ENCODE measurements around the gene MVP. TPM values are rescaled to one million over a fixed set of nuclear protein-coding genes. Genes with fewer than 3 reads are reported as not detected.
A peak's percentile ranks its signal among the peaks of the same experiment; 100 is the strongest.

MVP gene
- total RNA-seq, 4 donors from 2014 or later: 82.2 to 162 (median 129) TPM

DNA sequence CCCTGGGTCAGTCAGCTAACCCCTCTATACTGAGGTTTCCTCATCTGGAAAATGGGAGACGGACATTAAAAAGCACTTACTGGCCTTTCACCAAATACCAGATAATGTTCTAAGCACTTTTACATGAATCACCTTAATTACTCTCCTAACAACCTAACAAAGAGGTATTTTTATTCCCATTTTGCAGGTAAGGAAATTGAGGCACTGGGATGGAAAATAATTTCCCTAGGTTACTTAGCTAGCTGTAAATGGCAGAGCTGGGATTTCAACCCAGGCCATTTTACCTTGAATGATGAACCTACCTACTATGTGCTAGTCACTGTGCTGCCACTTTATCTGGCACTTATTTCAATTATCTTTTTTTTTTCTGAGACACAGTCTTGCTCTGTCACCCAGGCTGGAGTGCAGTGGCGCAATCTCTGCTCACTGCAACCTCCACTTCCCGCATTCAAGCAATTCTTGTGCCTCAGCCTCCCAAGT, 26.0 kb upstream of the MVP start:
- Histone ChIP-seq H3K27ac (no peak overlapping the region), H3K9me3 (no peaks in the 10 kb centered on the region), H3K36me3 (peaks cover 0 to 29% of the 10 kb centered on the region in 2 donors), H3K27me3 (no peaks in the 10 kb centered on the region), H3K4me1 (peaks cover 0 to 27% (median 13%) of the 10 kb centered on the region in 3 donors), H3K4me3 (no peak overlapping the region)
- no peak for ATAC-seq
- 86 to 90% methylated on average over 1 to 3 of the region's 3 CpGs for WGBS, 2 donors (ENCODE audit: low coverage in 1 of 2)
- TF ChIP-seq, protein P1, sequence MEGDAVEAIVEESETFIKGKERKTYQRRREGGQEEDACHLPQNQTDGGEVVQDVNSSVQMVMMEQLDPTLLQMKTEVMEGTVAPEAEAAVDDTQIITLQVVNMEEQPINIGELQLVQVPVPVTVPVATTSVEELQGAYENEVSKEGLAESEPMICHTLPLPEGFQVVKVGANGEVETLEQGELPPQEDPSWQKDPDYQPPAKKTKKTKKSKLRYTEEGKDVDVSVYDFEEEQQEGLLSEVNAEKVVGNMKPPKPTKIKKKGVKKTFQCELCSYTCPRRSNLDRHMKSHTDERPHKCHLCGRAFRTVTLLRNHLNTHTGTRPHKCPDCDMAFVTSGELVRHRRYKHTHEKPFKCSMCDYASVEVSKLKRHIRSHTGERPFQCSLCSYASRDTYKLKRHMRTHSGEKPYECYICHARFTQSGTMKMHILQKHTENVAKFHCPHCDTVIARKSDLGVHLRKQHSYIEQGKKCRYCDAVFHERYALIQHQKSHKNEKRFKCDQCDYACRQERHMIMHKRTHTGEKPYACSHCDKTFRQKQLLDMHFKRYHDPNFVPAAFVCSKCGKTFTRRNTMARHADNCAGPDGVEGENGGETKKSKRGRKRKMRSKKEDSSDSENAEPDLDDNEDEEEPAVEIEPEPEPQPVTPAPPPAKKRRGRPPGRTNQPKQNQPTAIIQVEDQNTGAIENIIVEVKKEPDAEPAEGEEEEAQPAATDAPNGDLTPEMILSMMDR (IDR thresholded peaks at IDR 0.05): no peak
- TF ChIP-seq POLR2A (IDR thresholded peaks at IDR 0.05): no peak
- TF ChIP-seq EP300 (IDR thresholded peaks at IDR 0.05): no peak
- no peak for TF ChIP-seq POLR2AphosphoS5 (IDR thresholded peaks at IDR 0.05)

DNA sequence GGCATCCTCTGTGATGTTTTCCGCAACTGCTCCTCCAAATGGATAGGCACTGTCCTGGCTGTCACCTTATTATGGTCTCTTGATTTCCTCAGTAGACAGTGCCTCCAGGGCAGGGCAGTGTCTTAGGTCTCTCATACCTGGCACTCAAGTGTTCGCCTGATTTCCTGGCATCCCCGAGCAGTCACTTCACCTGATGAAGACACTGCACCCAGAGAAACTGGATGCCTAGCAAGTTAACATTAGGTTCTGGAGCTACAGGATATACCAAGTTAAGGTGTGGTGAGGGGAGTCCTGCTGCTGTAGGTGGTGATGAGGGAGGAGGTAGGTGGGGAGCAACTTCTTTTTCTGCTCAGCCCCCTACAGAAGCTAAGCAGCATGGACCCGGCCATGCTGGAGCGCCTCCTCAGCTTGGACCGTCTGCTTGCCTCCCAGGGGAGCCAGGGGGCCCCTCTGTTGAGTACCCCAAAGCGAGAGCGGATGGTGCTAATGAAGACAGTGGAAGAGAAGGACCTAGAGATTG, 17.8 kb upstream of the MVP start:
- Histone ChIP-seq H3K4me1 (peaks cover 0 to 19% (median 3%) of the 10 kb centered on the region in 3 donors), H3K36me3 (peaks cover 0 to 41% of the 10 kb centered on the region in 2 donors), H3K4me3 (no peak overlapping the region), H3K27me3 (no peaks in the 10 kb centered on the region), H3K27ac (peak overlapping the region in 1 of 4 donors; percentile 98), H3K9me3 (no peaks in the 10 kb centered on the region)
- TF ChIP-seq POLR2AphosphoS5 (IDR thresholded peaks at IDR 0.05): no peak
- no peak for TF ChIP-seq POLR2A (IDR thresholded peaks at IDR 0.05)
- TF ChIP-seq EP300 (IDR thresholded peaks at IDR 0.05): no peak
- TF ChIP-seq, protein P1 (IDR thresholded peaks at IDR 0.05): no peak
- WGBS, 2 donors (ENCODE audit: low coverage in 1 of 2): 89 to 100% methylated on average over 2 to 4 of the region's 8 CpGs
- no peak for ATAC-seq

DNA sequence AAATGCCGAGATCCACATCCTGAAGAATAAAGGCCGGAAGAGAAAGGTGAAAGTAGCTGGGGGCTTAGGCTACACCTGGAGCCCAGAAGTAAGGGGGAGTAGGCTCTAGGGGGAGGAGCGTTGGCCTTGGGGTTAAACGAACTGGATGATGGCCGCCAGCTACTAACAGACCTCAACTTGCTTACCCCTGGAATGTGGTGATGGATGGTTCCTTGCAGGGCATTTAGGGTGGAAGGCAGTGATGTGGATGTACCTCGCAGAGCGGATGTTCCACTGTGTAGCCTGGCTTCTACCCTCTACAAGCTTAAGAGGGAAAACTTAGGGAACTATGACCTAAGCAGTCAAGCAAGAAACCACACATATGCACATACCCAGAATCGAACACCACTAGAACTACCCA, 16.2 kb upstream of the MVP start:
- Histone ChIP-seq H3K27ac (peak overlapping the region; percentile 94 to 100 (median 98)), H3K36me3 (peaks cover 0 to 33% of the 10 kb centered on the region in 2 donors), H3K4me1 (peaks cover 3 to 34% (median 13%) of the 10 kb centered on the region in 3 donors), H3K27me3 (no peaks in the 10 kb centered on the region), H3K9me3 (no peaks in the 10 kb centered on the region), H3K4me3 (peak overlapping the region in 1 of 2 donors; percentile 90)
- 56 to 59% methylated on average over 6 to 8 of the region's 8 CpGs for whole genome bisulfite sequencing, 2 donors (ENCODE audit: low coverage in 1 of 2)
- no peak for TF ChIP-seq EP300 (IDR thresholded peaks at IDR 0.05)
- TF ChIP-seq, protein P1 (IDR thresholded peaks at IDR 0.05): no peak
- no peak for TF ChIP-seq POLR2A (IDR thresholded peaks at IDR 0.05)
- no peak for TF ChIP-seq POLR2AphosphoS5 (IDR thresholded peaks at IDR 0.05)
- ATAC-seq: no peak

DNA sequence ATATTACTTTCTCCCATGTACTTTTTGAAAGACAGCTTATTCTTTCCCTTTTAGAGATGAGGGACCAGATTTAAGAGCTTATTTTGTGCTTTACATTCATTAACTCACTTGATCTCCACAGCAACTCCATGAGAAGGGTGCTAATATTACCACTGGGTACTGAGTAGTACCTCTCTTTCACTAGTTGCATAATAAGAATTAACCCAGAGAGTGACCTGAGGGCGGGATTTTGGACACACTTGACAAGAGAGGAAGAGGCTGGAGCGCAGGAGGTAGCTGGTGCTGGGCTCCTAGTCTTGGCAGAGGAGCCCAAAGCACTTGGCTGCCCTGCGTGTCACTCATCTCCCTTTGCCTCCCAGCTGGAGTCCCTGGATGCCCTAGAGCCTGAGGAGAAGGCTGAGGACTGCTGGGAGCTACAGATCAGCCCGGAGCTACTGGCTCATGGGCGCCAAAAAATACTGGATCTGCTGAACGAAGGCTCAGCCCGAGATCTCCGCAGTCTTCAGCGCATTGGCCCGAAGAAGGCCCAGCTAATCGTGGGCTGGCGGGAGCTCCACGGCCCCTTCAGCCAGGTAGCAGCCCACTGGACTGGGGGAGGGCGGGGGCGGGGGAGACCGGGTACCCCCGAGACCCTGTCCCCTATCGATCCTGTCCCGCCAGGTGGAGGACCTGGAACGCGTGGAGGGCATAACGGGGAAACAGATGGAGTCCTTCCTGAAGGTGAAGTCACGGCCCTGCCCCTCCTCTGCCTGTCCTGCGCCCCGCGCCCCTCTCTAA, 15.6 kb upstream of the MVP start:
- Histone ChIP-seq H3K27ac (peak overlapping the region; percentile 94 to 100 (median 98)), H3K9me3 (no peaks in the 10 kb centered on the region), H3K4me1 (peaks cover 3 to 40% (median 20%) of the 10 kb centered on the region in 3 donors), H3K4me3 (peak overlapping the region; percentile 81 to 90), H3K36me3 (peaks cover 0 to 33% of the 10 kb centered on the region in 2 donors), H3K27me3 (no peaks in the 10 kb centered on the region)
- TF ChIP-seq EP300 (IDR thresholded peaks at IDR 0.05) (no peak), POLR2A (IDR thresholded peaks at IDR 0.05) (peak; percentile 44), POLR2AphosphoS5 (IDR thresholded peaks at IDR 0.05) (peak; percentile 49)
- TF ChIP-seq, protein P1 (IDR thresholded peaks at IDR 0.05): no peak
- ATAC-seq: peak; percentile 2
- WGBS, 2 donors (ENCODE audit: low coverage in 1 of 2): 0% methylated on average over 2 to 5 of the region's 26 CpGs

Measured in gastroesophageal sphincter (tissue), 4 donors.